HG03342 (cell line): ENCODE results near the gene METTL22.
A peak's percentile ranks its signal among the peaks of the same experiment; 100 is the strongest.

Source experiments
- ATAC-seq: cut with Tn5 transposase; IDR thresholded peaks from one replicate; pipeline ENCODE4 v1.9.1; 2021; ENCODE audit warnings: mild to moderate bottlenecking, moderate library complexity; ENCODE audit not compliant: unreplicated experiment

The METTL22 gene

DNA sequence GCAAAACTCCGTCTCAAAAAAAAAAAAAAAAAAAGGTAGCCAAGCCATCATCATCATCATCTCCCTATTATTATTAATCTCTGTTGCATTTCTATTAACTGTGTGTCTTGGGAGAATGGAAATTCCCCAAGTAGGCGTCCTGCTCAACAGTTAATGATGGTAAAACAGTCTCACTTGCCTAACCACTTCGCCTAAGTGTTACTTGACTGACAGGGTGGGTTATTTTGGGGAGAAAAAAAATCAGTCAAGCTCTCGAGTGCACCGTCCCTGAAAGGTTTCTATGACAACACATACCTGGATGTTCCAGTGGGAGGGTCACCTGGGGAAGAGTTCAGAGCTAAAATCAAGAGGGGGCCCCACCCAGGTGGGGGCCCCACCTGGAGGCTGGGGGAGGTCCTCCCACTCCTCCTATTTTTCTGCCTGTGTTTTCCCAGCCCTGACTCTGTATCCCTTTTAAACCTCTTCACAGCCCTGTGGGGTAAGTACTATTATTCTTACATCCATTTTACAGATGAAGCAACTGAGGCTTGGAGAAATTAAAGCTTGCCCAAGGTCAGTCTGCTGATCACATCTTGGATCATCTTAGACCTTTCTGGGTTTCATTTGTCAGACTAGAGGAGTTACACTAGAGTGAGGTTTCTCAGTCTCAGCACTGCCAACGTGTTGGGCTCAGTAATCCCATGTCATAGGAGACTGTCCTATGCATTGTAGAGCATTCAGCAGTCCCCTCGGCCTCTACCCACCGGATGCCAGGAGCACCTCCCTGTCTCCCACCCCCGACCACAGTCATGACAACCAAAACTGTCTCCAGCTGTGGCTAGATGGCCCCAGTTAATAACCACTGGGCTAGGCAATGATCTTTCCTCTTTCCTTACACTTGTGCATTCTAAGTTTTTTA lies 41.9 kb downstream of the METTL22 start:
- ATAC-seq = no peak

DNA sequence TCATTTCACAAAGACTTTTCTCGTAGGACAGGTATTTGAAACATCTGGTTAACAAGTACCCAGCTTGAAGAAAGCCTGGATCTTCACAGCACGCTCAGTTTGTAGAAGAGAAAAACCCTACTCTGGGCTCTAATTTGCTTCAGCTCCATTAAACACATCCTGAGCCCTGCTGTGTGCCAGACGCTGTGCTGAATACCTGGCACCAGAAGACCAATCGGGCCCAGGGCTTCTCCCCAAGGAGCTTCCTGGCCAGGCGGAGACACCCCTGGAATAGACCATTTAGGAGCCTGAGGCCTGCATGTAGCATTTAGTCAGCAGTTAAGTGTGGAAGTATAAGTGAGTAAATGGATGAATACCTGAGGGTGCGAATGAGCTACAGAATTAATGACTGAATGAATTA lies 44.0 kb downstream of the METTL22 start:
- no peak for ATAC-seq

DNA sequence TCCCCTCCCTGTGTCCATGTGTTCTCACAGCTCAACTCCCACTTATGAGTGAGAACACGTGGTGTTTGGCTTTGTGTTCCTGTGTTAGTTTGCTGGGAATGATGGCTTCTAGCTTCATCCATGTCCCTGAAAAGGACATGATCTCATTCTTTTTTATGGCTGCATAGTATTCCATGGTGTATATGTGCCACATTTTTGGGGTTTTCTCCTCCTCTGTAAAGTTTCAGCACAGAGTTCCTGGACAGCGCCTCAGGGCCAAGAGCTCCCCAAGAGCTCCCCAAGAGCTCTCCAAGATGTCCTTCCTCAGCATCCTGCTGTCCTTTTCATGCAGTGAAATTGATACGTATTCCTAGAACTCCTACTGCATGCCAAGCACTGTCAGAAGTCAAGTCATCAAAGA lies 46.0 kb downstream of the METTL22 start:
- no peak for ATAC-seq

DNA sequence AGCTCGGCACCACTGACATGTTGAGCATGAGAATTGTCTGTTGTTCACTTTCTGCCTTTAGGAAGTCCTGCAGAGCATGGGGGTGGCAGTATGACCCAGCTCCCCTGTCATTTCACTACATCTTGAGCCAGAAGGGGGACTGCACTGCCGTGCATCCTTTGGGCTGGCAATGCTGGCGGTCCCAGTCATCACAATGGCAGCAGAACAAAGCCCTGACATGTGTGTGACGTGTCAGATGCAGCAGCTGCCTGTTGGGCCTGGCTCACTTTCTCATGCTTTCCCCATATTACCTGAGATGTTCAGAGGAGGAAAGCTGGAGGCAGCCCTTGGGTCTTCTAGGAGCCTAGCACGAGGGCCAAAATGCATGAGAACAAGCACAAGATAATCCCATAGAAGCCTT lies 46.6 kb downstream of the METTL22 start:
- no peak for ATAC-seq

DNA sequence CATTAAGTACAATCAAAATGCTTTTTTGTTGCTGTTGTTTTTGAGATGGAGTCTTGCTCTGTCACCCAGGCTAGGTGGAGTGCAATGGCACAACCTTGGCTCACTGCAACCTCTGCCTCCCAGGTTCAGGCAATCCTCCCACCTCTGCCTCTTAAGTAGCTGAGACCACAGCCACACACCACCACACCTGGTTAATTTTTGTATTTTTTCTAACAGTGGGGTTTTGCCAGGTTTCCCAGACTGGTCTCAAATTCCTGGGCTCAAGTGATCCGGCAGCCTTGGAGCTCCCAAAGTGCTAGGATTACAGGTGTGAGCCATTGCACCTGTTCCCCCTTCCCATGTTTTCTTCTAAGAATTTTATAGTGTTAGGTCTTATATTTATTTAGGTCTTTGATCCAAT lies 48.0 kb downstream of the METTL22 start:
- ATAC-seq = no peak

DNA sequence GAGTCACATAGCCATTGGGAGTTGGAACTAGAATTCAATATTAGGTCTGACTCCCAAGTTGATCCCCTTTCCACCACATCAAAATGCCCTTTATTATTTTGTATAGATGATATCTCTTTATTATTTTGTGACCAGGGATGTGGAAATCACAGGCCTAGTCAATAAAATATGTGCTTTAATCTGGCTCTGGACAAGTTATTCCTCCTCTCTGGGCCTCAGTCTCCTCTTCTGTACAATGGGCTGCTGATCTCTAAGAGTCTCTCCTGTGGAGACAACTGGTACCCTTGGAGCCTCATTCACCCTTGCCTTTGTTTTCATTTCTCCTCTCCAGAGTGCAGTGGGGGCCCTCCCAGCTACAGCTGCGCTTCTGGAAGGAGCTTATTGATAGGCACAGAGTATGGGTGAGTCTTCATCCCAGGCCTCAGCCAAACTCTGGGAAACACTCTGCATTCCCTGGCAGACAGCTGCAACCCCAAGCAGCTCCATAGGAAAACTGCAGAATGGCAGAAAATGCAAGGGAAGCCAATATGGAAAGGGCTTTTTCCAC lies 48.6 kb downstream of the METTL22 start:
- no peak for ATAC-seq

DNA sequence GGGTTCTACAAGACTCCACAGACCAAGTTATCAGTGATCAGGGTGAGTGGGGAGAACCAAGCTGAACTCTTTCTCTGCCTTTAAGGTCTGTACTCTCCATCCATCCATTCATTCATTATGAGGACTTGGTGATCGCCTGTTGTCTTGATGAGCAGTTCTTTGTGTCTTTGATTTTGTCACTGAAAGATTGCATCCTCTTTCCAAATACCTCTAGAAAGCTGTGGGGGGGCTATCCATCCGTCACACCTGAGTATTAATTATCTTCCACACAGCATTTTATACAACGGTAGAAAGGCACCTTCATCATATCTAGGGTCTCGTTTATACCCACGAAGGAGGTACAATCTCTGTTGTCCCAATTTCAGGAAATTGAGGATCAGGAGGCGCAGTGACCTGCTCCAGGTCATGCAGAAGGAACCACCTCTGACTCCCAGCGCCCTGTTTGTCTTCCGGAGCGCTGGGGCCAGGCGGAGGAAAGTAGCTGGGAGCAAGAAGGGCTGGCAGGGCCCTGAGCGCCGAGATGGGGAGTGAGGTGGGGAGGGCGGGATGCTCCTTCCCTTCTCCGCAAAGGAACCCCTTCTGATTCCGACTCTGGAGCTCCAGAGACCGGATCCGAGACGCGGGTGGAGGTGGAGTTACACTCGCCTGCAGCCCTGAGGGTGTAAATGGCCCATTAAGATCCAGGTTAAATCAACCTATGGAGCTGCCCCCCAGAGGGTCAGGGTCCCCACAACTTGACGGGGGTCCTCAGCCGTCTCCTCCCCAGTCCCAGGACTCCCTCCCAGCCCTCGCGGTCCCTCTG lies 52.3 kb downstream of the METTL22 start:
- peak; percentile 36 for ATAC-seq

DNA sequence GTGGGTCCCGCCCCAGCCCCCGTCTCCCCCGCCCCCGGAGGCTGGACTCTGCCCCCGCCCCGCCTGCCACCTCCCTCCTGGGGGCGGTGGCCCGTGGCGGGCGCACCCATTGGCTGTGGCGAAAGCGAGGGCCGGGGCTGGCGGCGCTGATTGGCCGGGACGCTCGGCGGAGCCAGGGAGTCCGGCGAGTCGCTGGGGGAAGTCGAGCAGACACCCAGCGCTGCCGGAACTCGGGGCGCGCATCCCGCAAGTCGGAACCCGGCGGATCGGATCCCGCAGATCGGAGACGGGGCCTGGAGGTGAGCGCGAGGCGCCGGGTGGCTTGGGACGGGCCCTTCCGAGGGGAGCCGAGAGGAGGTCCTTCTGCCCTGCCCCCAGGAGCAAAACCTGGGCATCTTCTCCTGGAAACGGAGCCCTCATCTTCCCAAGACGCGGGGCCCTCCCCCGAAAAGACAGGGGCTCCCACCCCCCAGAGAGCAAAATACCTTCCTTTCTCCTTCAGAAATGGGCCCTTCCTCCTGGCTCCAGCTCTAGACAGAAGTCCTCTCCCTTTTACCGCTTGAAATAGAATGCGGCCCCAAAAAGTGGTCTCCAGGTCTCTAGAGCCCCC lies 53.0 kb downstream of the METTL22 start, which contains the start of gene ABAT:
ABAT (plus strand) TSS at position 205 of the 610 bp plus-strand sequence. CDS start 61,123 bp downstream, outside the sequence.
- peak; percentile 100 for ATAC-seq

DNA sequence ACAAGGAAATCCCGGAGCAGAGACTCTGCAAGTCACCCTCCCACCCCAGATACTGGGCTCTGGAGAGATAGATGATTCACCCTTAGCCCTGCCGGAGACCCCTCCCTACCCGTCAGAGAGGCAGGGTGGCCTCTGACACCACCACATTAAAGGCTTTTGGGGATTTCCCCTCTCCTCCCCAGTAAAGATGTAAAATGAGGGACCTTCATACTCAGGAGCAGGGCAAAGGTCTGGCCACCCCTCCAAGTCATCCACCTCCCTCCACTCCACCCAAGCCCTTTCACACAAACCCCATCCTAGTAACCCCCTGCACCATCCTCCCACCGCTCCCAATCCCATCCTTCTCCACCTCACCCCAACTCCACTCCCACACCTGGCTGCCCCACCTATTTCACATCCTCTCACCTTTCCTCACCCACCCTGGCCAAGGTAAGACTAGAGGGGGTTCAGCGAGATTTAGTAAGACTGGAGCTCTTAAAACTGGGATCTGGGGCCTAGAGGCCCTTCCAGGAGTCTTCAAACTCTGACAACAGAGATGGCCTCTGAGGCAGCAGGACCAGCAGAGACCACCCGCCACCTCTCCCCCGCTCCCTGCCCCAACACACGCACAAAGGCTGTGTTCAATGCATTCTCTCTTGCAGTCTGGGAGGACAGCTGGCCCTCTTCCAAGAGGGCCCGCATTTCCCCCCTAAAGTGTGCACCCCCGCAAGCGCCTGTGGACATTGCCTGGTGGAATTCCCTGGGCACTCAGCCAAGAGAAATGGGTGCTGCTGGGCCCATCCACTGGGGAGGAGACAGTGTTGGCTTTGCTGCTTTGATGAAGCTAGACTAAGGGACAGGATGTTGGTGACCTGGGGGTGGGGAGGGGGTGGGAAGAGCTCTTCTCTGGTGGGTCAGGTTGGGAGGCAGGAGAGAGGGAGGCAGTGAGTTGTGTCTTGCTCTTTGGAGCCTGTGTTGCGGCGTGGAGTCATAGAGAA lies 54.0 kb downstream of the METTL22 start:
- no peak for ATAC-seq

DNA sequence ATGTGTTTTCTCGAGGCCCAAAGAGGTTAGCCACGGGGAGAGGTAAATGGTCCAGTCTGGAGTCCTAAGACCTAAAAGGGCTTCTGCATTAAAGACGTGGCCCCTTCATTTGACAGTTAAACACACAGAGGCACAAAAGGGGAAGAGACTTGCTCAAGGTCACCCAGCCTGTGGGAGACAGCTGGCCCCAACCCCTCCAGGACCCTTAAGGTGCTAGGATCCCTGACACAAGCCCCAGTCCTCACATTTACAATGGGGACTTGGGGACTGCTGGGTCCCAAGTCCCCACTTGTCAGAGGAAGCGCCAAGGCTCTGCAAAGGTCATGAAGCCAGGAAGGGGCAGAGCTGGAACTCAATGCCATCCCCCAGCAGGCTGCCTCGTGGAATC lies 54.7 kb downstream of the METTL22 start:
- ATAC-seq = no peak

DNA sequence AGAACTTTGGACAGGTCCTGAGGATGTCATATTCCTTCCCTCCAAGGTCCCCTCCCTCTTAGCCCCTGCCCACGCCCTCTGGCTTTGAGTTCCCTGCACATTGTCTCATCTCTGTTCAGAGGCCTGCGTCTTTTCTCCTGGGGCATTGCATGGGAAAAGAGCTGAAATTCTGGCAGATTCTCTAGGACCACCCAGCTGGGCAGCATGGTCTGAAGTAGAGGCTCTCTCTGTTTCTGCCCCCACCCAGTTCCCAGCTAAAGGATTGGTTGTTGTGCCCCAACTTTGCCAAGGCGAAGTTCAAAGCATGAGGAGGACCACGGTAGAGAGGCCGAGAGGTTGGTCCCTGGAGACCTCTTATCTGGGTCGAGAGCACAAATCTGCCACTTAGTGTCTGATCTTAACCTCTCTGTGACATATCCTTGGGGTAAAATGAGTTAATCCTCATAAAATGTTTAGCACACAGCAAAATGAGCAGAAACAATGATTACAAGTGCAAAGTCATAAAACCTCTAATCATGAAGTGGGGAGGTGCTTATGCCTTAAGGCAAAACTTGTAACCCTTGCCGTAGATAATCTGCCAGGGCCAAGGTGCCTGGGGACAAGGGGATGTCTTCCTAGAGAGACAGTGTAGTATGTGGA lies 55.4 kb downstream of the METTL22 start:
- no peak for ATAC-seq

DNA sequence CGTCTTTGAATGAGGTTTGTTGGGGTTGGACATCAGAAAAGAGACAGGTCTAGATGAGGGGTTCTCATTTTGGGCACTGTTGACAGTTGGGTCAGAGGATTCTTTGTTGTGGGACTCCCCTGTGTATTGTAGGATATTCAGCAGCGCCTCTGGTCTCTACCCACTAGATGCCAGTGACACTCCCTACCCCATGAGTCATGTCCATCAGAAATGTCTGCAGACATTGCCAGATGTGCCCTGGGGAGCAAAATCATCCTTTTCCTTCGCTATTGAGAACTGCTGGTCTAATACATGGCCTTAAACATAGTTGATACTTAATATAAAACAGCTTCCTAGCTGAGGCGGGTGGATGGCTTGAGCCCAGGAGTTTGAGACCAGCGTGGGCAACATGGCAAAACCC lies 56.0 kb downstream of the METTL22 start:
- ATAC-seq = no peak

DNA sequence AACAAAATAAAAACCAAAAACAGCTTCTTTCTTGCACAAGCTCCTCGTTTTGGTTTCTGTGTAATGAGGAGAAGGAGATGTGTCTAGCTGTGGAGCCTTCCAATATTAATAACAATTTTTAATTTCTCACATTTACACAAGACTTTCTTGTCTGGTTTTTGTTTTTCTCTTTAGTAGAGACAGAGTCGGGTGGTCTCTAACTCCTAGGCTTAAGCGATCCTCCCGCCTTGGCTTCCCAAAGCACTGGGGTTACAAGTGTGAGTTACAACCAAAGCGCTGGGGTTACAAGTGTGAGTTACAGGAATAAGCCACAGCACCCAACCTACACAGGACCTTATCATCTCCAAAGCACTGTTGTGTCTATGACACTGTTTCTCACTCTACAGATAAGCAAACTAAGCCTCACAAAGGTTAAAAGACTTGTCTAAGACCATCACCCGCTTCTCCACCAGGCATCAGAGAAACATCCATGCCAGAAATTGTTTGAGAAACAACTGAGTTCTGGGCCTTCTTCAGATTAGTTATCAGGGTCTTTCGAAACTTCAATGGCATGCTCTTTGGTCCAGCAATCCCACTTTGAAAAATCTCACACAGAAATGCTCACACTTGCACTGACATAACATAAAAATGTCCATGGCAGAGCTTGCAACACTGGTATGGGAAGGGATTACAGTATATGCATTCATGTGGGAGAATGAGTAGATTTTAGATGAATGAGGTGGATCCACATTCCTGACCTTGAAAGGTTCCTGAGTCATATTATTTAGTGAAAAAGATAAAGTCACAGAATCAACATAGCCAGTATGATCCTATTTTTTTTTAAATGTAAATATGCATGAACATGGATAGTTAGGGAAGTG lies 56.8 kb downstream of the METTL22 start:
- ATAC-seq = no peak

DNA sequence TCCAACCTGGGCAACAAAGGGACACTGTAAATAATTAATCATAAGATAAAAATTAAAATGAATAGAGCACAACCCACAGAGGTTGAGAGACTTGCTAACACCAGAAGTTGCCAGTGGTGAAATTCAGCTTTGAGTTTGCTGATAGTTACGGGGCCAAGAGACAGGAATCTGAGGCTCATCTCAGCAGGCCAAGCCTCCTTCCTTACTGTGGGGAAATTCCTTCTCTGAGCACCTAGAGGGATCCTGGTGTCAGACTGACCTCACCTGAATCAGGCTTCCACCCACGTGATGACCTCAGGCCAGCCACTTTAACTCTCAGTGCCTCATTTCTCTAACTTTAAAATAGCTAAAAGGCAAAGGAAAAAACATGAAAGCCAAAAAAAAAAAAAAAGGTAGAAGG lies 57.7 kb downstream of the METTL22 start:
- no peak for ATAC-seq

DNA sequence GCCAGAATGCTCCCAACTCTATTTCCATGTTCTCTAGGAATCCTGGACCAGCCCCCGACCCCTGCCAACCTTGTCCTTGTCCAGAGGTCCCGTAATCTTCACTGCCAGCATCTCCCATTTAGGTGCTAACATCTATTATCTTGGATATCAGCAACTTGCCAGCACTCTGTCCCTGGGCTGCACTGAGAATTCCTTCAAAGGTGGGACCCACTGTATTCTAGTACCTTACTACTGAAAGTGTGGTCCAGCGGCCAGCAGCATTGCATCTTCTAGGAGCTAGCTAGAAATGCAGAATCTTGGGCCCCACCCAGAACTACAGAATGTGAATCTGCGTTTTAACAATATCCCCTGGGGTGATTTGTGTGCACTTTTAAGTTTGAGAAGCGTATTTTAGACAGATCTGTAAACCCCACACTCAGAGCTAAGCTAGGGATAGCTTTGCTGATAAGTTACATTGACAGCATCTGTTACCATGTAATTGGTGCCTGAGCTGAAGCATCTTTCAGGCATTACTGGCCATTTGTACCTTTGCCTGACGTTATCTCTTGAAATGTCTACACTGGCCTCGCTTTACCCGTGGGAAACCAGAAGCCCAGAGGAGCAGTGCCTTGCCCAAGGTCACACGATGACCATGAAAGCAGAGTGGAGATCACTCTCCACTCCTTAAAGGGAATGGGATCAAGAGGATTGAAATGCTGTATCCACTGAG lies 61.2 kb downstream of the METTL22 start:
- ATAC-seq = no peak

DNA sequence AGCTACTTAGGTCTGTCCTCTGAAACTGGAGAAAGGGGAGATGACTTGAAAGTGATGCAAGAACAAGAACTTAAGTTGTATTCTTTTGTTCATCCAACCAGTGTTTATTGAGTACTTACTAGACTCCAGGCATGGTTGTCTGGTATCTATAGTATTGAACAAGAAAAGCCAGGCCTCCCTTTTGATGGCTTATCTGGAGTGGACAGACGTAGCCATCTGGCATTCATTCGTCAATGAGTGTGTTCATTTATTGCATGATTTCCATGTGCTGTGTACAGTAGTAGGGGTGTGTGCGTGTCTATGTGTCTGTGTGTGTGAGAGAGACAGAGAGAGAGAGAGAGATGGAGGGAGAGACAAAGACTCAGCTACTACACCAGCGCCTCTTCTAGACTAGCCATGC lies 62.1 kb downstream of the METTL22 start:
- ATAC-seq = no peak

DNA sequence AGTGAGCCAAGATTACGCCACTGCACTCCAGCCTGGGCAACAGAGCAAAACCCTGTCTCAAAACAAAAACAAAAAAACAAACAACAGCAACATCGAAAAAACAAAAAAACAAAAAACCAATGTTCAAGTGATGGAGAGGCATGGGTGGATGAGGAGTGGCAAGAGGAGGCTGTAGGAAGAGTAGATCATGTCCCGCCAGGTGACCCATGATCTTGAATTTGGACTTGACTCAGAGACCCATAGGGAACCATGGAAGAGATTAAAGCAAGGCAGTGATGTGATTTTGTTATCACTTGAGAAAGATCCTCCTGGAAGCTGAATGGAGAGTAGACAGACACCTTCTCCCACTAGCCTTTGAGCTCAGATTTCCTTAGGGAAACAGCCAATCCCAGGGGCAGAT lies 64.1 kb downstream of the METTL22 start:
- no peak for ATAC-seq

DNA sequence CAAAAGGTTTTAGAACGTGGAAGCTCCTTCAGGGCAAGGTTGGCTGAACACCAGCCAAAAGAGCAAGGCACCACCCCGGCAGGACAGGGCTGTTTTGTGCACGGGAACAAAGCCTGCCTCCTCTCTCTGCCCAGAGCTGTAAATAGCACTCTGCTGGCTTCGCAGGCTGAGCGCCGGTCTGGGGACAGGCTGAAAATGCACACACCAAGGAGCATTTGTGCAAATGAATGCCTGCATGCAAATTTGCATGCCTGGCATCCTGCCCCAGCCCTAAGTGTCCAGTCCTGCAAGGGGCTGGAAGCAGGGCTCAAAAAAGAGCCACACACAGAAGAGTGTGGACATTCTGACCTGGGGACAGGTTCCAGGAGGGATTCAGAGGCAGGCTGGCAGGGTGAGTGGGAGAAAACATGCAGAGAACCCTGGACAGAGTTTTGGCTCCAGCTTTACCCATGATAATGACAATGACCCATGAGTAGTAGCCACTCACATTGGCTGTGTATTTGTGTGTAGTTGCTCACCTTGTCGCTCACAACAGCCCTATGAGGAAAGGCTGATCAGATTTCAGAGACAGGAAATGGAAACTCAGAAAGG lies 64.6 kb downstream of the METTL22 start:
- no peak for ATAC-seq
